GM18511 (cell line): Measurements from ENCODE around the gene PLXNA4.

Source experiments
- ATAC-seq: cut with Tn5 transposase; IDR thresholded peaks from one replicate; pipeline ENCODE4 v1.9.1; 2021; ENCODE audit warnings: mild to moderate bottlenecking, moderate library complexity; ENCODE audit not compliant: unreplicated experiment

Gene PLXNA4

GRCh38 chr7:132371948-132372347 is 204.3 kb downstream of the PLXNA4 start:
- no peak for ATAC-seq

- no peak for ATAC-seq
Observed at GRCh38 chr7:132368246-132368900, 207.9 kb downstream of the PLXNA4 start.

- no peak for ATAC-seq
Observed at GRCh38 chr7:132367795-132368194, 208.5 kb downstream of the PLXNA4 start.

GRCh38 chr7:132367004-132367403 is 209.3 kb downstream of the PLXNA4 start:
- no peak for ATAC-seq

- ATAC-seq = no peak
Observed at GRCh38 chr7:132364226-132364625, 212.0 kb downstream of the PLXNA4 start.

- no peak for ATAC-seq
Observed at GRCh38 chr7:132362059-132362458, 214.2 kb downstream of the PLXNA4 start.

GRCh38 chr7:132361146-132361545 is 215.1 kb downstream of the PLXNA4 start:
- no peak for ATAC-seq

GRCh38 chr7:132359743-132360142 is 216.5 kb downstream of the PLXNA4 start:
- ATAC-seq = no peak

- ATAC-seq = no peak
Observed at GRCh38 chr7:132355048-132355447, 221.2 kb downstream of the PLXNA4 start.

- ATAC-seq = no peak
Observed at GRCh38 chr7:132354527-132354926, 221.7 kb downstream of the PLXNA4 start.

- ATAC-seq = no peak
Observed at GRCh38 chr7:132353936-132354335, 222.3 kb downstream of the PLXNA4 start.

- ATAC-seq = no peak
Observed at GRCh38 chr7:132352800-132353199, 223.5 kb downstream of the PLXNA4 start.

- ATAC-seq = no peak
Observed at GRCh38 chr7:132351954-132352499, 224.2 kb downstream of the PLXNA4 start.

GRCh38 chr7:132350741-132351140 is 225.5 kb downstream of the PLXNA4 start:
- no peak for ATAC-seq

- ATAC-seq = no peak
Observed at GRCh38 chr7:132349075-132349474, 227.2 kb downstream of the PLXNA4 start.

GRCh38 chr7:132348341-132348740 is 227.9 kb downstream of the PLXNA4 start:
- no peak for ATAC-seq

GRCh38 chr7:132347858-132348257 is 228.4 kb downstream of the PLXNA4 start:
- no peak for ATAC-seq

- ATAC-seq = no peak
Observed at GRCh38 chr7:132347123-132347522, 229.1 kb downstream of the PLXNA4 start.

- no peak for ATAC-seq
Observed at GRCh38 chr7:132345543-132346129, 230.6 kb downstream of the PLXNA4 start.

- no peak for ATAC-seq
Observed at GRCh38 chr7:132345030-132345429, 231.2 kb downstream of the PLXNA4 start.

GRCh38 chr7:132343199-132343598 is 233.1 kb downstream of the PLXNA4 start:
- no peak for ATAC-seq

GRCh38 chr7:132337450-132338080 is 238.7 kb downstream of the PLXNA4 start:
- no peak for ATAC-seq
